Testis (tissue), 2 donors: Measurements from ENCODE around the gene FCHSD2.
"Not testable (repeated sequence)": the region's sequence is repeated elsewhere in the genome, so short reads cannot be mapped to it uniquely, and the experiment has no call there.

Experiments
- POLR2A ChIP-seq: fragments of 450-650 bp; IDR thresholded peaks from one replicate; pipeline ENCODE4 v1.6.1; 2017; ENCODE audit warnings: antibody characterized with exemption, mild to moderate bottlenecking, moderate library complexity
- TF ChIP-seq, protein P1 (sequence below), 3 experiments: fragments of 450-650 bp in 2 of 3; fragments of 200-600 bp in 1 of 3; sonication (generic) in 1 of 3; IDR thresholded peaks; one replicate each; pipeline ENCODE4 v1.5.1; 2016 to 2019; ENCODE audit warnings: antibody characterized with exemption in 3 of 3, mild to moderate bottlenecking in 2 of 3, moderate library complexity in 1 of 3

DNA sequence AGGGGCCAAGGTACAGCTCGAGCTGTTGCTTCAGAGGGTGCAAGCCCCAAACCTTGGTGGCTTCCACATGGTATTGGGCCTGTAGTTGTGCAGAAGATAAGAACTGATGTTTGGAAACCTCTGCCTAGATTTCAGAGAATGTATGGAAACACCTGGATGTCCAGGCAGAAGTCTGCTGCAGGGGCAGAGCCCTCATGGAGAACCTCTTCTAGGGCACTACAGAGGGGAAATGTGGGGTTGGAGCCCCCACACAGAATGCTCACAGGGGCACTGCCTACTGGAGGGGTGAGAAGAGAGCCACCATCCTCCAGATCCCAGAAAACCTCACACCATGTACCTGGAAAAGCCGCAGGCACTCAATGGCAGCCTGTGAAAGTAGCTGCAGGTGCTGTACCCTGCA is 114.3 kb downstream of the FCHSD2 start:
- TF ChIP-seq, protein P1, sequence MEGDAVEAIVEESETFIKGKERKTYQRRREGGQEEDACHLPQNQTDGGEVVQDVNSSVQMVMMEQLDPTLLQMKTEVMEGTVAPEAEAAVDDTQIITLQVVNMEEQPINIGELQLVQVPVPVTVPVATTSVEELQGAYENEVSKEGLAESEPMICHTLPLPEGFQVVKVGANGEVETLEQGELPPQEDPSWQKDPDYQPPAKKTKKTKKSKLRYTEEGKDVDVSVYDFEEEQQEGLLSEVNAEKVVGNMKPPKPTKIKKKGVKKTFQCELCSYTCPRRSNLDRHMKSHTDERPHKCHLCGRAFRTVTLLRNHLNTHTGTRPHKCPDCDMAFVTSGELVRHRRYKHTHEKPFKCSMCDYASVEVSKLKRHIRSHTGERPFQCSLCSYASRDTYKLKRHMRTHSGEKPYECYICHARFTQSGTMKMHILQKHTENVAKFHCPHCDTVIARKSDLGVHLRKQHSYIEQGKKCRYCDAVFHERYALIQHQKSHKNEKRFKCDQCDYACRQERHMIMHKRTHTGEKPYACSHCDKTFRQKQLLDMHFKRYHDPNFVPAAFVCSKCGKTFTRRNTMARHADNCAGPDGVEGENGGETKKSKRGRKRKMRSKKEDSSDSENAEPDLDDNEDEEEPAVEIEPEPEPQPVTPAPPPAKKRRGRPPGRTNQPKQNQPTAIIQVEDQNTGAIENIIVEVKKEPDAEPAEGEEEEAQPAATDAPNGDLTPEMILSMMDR (IDR thresholded peaks at IDR 0.05), result not testable (repeated sequence)
- TF ChIP-seq POLR2A, result not testable (repeated sequence)
